HS-27A (cell line): ENCODE results near the gene ISM1.

Experiments
- DNase-seq: peaks from one replicate; pipeline ENCODE4 v3.0.0-alpha.2; 2012; ENCODE audit warnings: low read depth, missing footprints

The ISM1 gene

GRCh38 chr20:13220904-13221297, at the start of gene ISM1:
Gene ISM1 (plus strand): TSS chr20:13221274. CDS start chr20:13221777, 503 bp downstream.
- no peak for DNase-seq

- no peak for DNase-seq
Measured at GRCh38 chr20:13173201-13173600, 47.9 kb upstream of the ISM1 start.

GRCh38 chr20:13174402-13174801, 46.7 kb upstream of the ISM1 start:
- DNase-seq: no peak

GRCh38 chr20:13180986-13181889, 39.8 kb upstream of the ISM1 start:
- no peak for DNase-seq

- no peak for DNase-seq
Measured at GRCh38 chr20:13183005-13183404, 38.1 kb upstream of the ISM1 start.

GRCh38 chr20:13186043-13186774, 34.9 kb upstream of the ISM1 start:
- DNase-seq: no peak

GRCh38 chr20:13187899-13188298, 33.2 kb upstream of the ISM1 start:
- no peak for DNase-seq

GRCh38 chr20:13199279-13199678, 21.8 kb upstream of the ISM1 start:
- DNase-seq: no peak

- DNase-seq: no peak
Measured at GRCh38 chr20:13200767-13201500, 20.1 kb upstream of the ISM1 start.

GRCh38 chr20:13202565-13202964, 18.5 kb upstream of the ISM1 start:
- DNase-seq: no peak

- DNase-seq: no peak
Measured at GRCh38 chr20:13205425-13205824, 15.6 kb upstream of the ISM1 start.

- DNase-seq: no peak
Measured at GRCh38 chr20:13205848-13206434, 15.1 kb upstream of the ISM1 start.

- DNase-seq: no peak
Measured at GRCh38 chr20:13207016-13207415, 14.1 kb upstream of the ISM1 start.

- no peak for DNase-seq
Measured at GRCh38 chr20:13211956-13212618, 9.0 kb upstream of the ISM1 start.

GRCh38 chr20:13212750-13213149, 8.3 kb upstream of the ISM1 start:
- no peak for DNase-seq

- DNase-seq: no peak
Measured at GRCh38 chr20:13213335-13213734, 7.7 kb upstream of the ISM1 start.

GRCh38 chr20:13216533-13216932, 4.5 kb upstream of the ISM1 start:
- DNase-seq: no peak

- DNase-seq: no peak
Measured at GRCh38 chr20:13219327-13220193, 1.5 kb upstream of the ISM1 start.

- no peak for DNase-seq
Measured at GRCh38 chr20:13220194-13220903, 725 bp upstream of the ISM1 start.

- DNase-seq: no peak
Measured at GRCh38 chr20:13221313-13221672, 219 bp downstream of the ISM1 start.
